22Rv1 (cell line): Measurements from ENCODE around the gene NME5.

Experiments used
- H3K27ac ChIP-seq: fragments of 450-650 bp; 2 replicates; pipeline ENCODE4 v1.5.1; 2017
- ZFX ChIP-seq: fragments of 450-650 bp; IDR thresholded peaks from 2 replicates; pipeline ENCODE4 v1.6.1; 2017; ENCODE audit warnings: antibody characterized with exemption, borderline replicate concordance
- TF ChIP-seq, protein P1 (sequence below): fragments of 450-650 bp; IDR thresholded peaks from 2 replicates; pipeline ENCODE4 v1.5.1; 2017; ENCODE audit warnings: mild to moderate bottlenecking

Gene NME5, protein sequence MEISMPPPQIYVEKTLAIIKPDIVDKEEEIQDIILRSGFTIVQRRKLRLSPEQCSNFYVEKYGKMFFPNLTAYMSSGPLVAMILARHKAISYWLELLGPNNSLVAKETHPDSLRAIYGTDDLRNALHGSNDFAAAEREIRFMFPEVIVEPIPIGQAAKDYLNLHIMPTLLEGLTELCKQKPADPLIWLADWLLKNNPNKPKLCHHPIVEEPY

DNA sequence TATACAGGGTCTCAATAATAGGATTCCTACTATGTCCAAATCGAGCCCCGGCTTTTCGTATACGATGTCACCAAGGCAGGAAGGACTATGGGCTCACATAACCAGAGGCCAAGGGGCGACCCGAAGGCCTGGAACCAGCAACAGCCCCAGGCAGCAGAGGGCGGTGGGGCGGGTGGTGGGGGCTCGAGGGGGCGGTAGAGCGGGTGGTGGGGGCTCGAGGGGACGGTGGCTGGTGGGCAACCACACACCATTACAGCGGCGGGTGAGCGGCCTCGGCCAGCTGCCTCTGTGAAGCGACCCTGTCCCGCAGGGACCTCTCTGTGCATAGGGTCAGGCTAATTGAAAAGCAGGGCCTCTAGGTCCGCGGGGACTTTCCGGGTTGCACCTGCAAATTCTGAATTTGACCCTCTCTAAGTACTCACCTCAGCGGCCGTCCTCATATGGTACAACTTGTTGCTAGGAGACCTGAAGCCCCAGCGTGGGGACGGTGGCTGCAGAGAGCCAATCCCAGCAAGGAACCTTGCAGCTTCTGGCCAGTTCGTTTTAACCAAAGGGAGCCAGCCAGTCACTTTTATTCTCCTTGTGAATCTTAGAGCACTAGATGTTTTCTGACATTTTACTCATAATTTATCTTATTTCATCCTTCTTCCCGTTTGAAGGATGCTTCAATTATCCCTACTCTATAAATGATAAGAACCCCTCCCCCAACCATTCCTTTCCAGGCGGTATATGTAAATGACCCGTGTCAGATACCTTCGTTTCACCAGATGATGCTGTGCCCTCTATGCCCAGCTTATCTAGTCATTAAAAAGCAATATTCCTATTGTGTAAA is at the start of gene NME5:
Gene NME5 (minus strand): TSS at position 480 of the 832 bp plus-strand sequence. CDS start 648 bp downstream, outside the sequence.
- no peak within 1 kb of the TSS for H3K27ac ChIP-seq
- no peak for TF ChIP-seq ZFX
- TF ChIP-seq, protein P1, sequence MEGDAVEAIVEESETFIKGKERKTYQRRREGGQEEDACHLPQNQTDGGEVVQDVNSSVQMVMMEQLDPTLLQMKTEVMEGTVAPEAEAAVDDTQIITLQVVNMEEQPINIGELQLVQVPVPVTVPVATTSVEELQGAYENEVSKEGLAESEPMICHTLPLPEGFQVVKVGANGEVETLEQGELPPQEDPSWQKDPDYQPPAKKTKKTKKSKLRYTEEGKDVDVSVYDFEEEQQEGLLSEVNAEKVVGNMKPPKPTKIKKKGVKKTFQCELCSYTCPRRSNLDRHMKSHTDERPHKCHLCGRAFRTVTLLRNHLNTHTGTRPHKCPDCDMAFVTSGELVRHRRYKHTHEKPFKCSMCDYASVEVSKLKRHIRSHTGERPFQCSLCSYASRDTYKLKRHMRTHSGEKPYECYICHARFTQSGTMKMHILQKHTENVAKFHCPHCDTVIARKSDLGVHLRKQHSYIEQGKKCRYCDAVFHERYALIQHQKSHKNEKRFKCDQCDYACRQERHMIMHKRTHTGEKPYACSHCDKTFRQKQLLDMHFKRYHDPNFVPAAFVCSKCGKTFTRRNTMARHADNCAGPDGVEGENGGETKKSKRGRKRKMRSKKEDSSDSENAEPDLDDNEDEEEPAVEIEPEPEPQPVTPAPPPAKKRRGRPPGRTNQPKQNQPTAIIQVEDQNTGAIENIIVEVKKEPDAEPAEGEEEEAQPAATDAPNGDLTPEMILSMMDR = no peak

DNA sequence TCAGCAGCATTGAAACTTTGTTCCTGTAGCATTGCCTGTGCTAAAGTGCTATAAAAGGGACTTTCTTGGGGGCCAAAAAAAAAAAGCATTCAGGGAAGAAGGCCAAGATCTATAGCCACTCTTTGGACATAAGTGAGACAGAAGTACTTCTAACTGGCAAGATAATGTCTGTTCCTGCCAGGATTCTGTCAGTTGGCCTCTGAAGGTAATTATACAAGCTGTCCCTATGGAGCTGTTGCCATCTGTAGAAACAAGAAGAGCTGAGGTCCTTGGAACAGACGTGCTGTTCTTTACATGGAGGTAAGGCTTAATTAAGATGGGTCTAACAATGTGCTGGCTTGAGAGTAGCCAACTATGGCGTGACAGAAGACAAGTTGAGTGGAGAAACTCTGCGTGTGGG is 49.4 kb upstream of the NME5 start:
- TF ChIP-seq, protein P1 = no peak
- no peak for TF ChIP-seq ZFX
- no peak overlapping the region for H3K27ac ChIP-seq

DNA sequence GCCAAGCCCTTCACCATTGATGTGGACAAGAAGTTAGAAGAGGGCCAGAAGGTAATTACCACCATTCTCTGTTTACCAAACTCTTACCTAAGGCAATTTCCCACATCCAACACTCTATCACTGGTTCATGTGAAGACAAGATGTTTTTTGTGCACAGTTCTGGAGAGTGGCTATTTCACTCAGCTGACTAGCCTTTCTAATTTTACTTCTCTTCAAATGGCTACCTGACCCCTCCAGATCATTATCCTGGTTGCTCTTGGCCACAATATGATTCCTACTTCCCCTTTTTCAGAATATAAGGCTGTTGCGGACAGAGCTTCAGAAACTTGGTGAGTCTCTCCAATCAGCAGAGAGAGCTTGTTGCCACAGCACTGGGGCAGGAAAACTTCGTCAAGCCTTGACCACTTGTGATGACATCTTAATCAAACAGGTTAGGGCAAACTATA is 46.8 kb upstream of the NME5 start:
- no peak for TF ChIP-seq ZFX
- TF ChIP-seq, protein P1 = no peak
- H3K27ac ChIP-seq = no peak overlapping the region

DNA sequence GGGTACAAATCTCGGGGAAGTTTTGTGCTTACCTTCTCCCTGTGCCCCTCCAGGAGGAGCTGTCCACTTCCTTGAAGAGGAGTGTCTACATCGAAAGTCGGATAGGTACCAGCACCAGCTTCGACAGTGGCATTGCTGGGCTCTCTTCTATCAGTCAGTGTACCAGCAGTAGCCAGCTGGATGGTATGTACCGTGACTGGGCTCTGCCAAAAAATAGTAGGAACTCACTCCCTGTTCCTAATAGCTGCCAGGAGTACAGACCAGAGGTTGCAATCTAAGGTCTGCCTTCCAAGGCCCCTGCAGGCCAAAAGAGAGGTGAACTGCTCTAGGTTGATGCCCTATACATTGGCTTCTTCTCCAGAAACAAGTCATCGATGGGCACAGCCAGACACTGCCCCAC is 43.6 kb upstream of the NME5 start:
- H3K27ac ChIP-seq = no peak overlapping the region
- TF ChIP-seq, protein P1 = no peak
- TF ChIP-seq ZFX = no peak

DNA sequence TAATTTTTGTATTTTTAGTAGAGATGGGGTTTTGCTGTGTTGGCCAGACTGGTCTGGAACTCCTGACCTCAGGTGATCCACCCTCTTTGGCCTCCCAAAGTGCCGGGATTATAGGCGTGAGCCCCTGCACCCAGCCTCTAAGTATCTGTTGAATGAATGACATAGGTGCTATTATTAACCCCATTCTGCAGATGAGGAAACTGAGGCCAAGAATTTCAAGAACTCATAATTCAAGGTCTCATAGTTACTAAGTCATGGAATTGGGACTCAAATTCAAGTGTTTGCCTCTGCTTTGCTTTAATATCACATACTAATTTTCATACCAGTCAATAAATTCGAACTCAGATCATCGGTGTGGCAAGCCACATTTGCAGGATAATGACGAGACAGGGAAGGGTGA is 41.6 kb upstream of the NME5 start:
- peak overlapping the region; percentile 89; the same call in 1 of the 2 replicates for H3K27ac ChIP-seq
- TF ChIP-seq, protein P1 = no peak
- TF ChIP-seq ZFX = no peak

DNA sequence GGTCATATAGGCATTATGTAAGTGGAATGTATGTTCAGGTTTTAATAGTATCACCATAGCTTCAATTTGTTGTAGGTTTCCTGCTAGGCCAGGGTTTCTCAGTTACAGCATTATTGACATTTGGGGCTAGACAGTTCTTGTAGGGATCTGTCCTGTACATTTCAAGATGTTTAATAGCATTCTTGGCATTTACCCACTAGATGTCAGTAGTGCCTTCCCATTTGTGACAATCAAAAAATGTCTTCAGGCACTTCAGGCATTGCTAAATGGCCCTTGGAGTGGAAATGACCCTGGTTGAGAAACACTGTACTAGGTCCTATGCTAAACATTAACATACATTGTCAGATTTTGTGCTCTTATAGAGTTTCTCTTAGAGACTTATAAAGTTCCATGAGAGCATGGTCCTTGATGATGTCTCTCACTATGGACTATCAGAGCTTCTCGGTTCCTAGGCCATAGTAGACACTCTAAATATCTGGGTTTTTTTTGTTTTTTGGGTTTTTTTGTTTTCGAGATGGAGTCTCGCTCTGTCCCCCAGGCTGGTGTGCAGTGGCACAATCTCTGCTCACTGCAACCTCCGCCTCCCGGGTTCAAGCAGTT is 41.1 kb upstream of the NME5 start:
- TF ChIP-seq, protein P1 = peak; percentile 80
- TF ChIP-seq ZFX = no peak
- H3K27ac ChIP-seq = peak overlapping the region; percentile 89
